Activated gamma-delta T cell treated with Interleukin-2 at 50 U/mL for 16 hours (primary cell): ENCODE measurements around the gene ETV6.

Experiments used
- DNase-seq: peaks from one replicate; pipeline ENCODE4 v3.0.0-alpha.2; 2020

Gene ETV6

GRCh38 chr12:11746024-11746771 is 96.7 kb downstream of the ETV6 start:
- no peak for DNase-seq

DNA sequence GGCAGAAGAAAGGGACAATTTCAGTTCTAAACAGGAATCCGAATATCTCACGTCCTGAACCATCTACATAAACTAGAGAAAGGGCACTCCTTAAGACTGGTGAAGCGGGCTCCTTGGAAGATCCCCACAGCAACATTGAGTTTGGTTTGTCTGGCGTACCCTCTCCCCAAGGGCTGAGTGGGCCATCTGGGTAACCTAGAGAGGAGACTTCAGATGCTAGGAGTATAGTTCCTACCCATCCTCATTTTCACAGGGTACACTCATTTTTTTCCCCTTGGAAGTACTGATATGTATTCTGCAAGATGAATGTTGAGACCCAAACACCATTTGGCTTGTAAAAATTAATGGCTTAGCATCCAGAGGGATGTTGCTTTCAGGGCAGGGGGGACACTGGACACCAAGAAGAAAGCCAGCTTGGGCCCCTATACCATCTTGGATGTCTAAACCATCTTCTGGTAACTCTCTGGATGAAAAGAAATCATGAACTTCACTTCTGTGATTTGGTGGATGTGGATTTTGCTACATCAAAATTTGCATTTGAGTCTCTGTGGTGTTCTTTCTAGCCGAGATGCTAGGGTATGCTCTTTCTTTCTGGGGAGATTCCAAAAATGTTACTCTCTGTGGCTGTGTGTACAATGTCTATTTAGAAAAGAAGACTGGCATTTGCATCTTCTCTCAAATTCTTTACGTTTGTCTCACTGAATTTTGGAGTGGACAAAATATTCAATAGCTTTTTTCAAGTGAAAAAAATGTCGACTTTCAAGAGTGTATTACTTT is 97.7 kb downstream of the ETV6 start:
- DNase-seq: no peak

DNA sequence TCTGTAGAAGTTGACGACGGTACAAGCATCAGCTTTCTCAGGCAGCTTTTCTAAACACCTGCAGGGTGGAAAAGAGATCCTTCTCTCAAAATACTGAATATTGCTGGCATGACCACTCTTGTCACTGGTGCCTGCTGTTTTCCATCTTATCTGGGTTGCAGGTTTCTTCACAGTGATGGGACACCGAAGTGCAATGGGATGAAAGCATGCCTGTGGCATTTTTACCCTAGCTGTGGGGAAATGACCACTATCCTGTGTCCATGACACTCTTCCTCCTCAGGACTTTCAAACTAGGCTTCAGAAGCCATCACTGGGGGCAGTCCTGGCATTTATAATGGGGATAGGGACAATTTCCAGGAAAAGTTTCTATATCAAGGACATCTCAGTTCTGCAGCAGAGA is 98.5 kb downstream of the ETV6 start:
- no peak for DNase-seq

DNA sequence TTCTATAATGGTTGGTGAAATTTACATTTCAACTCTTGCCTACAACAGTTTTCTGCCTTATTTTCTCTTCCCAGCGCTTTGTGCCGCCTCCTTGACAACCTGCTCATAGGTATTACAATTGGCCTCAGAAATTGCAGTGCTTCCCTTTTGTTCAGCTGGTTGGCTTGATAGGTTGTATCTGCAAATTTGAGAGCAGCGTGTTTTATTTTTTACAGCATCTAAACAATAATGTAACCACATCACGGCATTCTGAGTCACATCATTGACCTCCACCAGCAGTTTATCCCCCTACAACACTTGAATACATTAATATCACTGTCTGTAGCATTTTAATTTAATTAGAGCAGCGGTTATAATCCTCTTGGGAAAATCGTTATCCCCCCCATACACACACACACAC is 99.4 kb downstream of the ETV6 start:
- no peak for DNase-seq

- no peak for DNase-seq
Observed at GRCh38 chr12:11749943-11750690, 100.6 kb downstream of the ETV6 start.

DNA sequence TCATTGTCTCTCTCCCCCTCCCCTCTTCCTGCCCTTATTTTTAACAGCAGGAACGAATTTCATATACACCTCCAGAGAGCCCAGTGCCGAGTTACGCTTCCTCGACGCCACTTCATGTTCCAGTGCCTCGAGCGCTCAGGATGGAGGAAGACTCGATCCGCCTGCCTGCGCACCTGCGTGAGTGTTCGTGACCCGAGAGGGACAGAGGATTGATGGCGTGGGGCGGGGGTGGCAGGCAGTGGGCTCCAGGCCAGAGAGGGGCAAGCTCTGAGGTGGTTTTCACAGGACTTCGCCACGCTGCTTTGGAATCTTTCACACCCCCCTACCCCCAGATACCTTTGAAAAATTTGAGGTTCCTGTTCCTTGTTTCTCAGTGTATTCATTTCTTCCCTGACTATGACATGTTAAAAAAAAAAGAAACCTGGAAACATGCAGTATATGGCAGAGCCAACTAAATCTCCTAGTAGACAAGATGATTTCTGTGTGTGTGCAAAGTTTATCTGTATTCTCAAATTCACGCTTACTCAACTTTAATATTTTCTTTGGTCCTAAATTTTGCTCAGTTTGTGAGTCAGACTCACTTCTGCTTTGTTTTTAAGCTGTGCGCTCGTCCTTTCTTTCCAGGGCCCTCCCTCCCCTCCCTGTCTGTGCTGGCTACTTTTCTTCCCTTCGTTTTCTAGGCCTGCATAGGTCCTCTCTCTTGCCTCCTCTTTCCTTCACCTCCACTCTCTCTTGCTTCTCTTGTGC is 103.1 kb downstream of the ETV6 start:
- no peak for DNase-seq

- DNase-seq: no peak
Observed at GRCh38 chr12:11753150-11753499, 103.7 kb downstream of the ETV6 start.

DNA sequence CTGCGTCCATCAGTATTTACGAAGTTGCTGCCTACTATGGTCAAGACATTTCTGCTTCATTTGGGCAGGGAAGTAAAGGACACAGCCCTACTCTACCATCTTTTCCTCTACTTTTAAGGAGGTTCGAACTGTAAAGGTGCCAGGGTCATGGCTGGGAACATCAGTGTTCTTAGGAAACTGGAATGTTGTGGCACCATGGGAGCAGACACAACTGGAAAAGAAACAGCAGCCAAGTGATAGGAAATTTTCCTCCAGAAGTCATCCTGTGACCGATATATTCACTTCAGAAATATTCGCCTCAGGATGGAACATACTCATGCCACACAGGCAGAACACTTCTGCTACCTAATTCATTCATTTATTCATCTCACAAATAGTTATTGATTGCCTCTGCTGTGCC is 104.4 kb downstream of the ETV6 start:
- DNase-seq: no peak

GRCh38 chr12:11754256-11754655 is 104.8 kb downstream of the ETV6 start:
- no peak for DNase-seq

DNA sequence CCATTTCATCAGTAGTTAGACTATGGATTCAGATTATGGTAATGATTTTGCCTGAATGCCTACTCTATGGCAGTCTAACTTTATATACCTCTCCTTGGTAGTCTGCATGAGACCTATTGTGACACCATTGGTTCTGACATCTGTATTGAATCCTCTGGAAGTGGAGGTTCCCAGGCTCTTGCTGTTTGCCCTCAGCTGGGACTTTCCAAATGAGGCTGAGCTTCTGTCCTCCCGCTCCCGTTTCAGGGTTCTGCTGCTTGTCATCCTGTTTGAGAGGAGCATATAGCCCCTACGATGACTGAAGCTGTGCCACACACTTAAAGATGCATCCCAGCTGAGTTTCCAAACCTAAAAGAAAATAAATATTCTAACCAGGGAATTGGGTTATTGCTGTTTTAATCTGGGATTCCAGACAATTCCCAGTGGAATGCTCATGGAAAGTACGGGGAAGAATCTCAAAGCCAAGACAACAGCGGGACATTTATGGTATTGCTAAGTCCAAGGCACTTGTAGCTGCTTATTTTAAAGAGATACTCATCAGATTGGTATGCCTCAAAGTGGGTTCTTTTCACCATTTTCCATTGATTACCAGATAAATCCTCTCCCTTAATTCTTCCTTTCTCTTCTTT is 105.9 kb downstream of the ETV6 start:
- no peak for DNase-seq

- DNase-seq: no peak
Observed at GRCh38 chr12:11756022-11756421, 106.5 kb downstream of the ETV6 start.

DNA sequence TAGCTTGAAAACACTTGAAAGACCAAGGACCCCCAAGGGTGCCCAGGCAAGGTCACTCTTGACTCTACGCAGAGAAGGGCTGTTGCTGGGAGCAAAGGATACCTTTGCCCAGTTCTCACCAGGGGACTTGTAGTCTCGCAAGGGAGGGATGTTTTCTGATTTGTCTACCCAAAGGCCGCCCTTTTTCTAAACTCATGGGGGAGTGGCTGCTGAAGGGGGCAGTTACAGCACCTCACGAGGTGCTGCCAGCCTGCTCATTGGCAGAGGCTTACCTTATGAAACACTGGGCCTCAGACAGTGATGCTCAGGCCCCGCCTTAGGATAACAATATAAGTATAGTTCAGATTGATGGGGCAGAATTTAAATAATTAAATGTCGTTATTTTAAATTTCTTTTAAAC is 107.0 kb downstream of the ETV6 start:
- DNase-seq: no peak

DNA sequence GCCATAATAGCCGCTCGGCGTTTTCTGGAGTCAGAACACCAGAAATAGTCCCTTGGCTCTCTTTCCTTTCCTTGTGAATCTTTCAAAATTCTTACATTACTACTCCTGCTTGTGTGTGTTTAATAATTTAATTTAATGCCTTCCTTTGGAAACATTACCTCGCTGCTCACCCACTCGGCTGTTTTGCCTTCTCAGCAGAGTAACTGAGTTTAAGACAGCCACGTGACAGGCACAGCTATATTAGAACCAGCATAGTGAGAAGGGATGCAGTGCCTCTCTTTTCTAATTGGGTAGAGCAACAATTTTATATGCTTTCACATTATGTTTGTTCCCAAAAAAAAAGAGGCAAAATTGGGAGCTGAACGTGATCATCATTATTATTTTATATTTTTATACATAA is 107.6 kb downstream of the ETV6 start:
- no peak for DNase-seq

- DNase-seq: no peak
Observed at GRCh38 chr12:11757531-11757930, 108.1 kb downstream of the ETV6 start.

DNA sequence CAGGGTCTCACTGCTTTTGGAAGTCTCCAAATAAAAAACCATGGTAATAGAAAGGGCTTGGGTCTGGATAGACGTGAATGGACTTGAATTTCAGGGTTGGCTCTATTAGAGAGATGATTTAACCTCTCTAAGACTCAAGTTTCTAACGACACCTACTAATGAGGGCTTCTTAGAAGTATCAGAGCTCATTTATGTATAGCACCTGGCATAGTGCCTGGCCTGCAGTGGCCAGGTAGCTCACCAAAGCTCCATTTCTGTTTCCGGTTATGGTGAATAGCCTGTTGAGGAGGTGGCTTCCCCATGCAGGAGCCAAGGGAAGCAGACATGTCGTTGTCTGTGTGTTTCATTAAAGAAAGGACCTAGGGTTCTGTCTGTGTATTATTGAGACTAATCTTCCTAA is 108.6 kb downstream of the ETV6 start:
- no peak for DNase-seq

DNA sequence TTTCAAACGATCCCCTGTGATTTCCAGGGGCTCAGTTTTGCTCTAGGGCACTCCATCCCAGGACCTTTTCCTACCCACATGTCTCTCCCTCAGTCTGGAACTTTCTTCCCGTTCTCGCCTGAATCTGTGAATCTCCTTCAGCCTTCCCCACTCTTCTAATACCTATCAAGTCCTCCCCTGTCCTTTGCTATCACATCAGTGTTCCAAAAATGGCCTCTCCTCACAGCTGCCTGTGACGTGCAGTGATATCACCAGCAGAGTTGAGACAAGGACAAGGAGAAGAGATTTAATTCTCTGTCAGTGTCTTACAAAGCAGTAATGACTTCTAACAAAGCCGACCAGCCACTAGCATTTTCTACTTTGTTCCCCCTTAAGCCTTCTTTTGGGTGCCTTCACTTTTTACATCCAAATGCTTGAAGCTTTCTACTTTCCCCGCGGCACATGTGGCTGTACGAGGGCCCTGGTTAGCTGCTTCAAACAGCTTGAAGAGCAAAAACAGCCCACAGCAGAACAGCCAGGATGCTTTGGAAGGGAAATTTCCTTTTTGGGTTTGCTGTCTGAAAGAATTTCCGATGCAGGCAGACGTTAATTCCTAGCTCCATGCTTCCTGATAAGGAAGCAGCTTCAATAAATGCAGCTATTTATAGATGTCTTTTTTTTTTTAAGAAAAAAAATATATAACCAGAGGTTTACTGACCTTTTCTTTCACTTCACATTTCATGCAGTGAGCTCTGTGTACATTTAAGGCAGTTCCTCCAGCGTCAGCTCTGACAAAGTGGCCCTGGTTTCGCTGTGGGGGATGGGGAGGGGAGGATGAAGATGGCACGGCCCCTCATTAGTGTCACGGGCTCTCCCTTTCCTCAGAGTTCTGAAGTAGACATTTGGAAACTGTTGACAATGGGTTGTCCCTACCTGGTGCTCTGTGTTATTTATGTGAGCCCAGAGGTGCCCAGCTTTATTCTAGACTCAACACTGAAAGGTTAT is 109.3 kb downstream of the ETV6 start:
- no peak for DNase-seq

DNA sequence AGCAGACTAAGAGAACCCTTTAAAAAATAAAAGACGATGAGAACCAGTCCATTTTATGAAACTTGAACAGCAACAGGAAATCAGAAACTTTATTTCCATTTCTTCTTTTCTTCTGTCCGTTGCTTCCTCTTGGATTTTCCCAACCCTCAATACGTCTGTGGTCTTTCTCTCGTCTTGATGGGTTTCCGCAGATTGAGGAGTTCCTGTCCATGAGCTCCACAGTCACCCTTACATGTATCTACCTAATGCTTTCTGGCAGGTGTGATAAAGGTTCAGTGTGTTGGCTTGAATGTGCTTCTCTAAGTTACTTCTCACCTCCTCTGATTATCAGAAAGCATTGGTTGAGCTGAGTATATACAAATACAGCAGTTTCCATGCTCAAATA is 110.0 kb downstream of the ETV6 start:
- DNase-seq: no peak

DNA sequence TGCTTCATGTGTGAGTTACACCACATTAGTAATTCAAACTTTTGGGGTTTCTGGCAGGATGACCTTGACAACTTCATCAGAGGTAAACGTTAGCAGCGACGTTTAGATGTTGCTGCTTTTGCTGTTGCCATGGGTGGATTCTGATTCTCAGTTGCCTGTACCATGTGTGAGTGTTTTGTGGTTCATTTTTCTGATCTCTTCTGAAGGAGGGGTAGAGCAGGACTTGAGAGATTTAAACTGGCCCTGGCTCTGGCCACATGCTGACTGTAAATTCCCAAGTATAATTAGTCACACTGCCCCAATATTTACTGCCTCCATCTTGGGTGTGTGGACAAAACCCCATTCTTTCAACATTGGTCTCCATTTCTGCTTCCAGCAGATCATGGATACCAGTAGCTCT is 110.4 kb downstream of the ETV6 start:
- no peak for DNase-seq

DNA sequence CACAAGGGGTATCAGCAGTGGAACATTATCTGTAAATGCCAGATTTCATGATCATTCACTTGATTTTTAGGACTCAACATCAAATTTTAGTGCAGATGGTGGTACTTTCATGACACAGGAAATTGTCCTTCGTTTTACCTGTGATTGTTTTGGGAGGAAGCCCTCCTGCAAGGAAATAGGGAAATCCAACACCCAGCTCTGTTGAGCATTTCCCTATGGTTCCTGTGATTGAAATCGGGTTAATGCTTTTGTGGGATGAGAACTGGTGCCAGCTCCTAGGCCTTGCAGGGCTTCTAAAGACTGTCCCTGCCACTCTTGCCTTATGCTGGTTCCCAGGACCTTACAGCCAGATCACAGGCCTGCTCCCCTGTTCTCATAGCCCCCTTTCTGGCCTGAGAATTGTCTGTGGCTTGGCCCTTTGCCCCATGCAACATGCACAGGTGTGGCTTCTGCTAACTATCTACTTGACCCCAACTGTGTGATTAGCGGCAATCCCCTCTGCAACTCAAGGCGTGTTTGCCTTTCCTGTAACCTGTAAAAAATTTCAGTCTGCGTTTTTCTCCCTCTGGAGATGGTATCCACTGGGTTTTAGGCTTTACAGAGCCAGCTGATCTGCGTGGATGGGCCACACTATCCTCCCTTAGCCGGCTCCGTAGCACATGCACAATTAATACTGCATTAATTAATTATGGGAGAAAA is 112.5 kb downstream of the ETV6 start:
- DNase-seq: no peak

- DNase-seq: no peak
Observed at GRCh38 chr12:11762723-11763326, 113.4 kb downstream of the ETV6 start.
